Anterior cingulate cortex (tissue), 58 donors: ENCODE data around the gene DCAF8.

Experiments
- DNase-seq, 58 donors: peaks; one replicate each; lab custom pipeline; 2025; lab: John Stamatoyannopoulos, UW

The DCAF8 gene

GRCh38 chr1:160207771-160208556, 54.4 kb downstream of the DCAF8 start:
- DNase-seq: no peak

DNA sequence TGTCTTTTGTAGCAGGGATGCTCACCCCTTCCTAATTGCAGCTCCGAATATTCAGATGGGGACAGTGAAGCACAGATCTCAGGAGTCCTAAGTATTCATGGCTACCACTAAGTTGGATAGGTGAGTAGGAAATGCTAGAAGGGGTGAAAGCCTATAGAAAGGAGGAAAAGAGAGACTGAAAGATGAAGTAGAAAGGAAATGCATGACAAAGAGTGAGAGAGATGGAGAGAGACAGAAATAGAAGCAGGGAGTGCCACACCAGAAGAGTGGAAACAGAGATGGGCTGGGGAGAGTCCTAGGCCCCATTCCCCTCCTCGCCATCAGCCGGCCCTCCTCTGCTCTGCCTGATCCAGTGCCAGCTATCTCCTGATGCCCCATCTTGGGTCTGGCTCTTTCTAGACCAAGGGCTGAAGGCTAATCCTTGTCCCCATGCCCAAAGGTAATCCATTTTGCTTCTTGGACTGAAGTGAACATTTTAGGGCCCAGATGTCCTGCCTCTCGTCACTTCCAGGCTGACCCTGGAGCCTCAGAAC, 55.2 kb downstream of the DCAF8 start:
- peak in 1 of 58 donors; percentile 8 for DNase-seq

DNA sequence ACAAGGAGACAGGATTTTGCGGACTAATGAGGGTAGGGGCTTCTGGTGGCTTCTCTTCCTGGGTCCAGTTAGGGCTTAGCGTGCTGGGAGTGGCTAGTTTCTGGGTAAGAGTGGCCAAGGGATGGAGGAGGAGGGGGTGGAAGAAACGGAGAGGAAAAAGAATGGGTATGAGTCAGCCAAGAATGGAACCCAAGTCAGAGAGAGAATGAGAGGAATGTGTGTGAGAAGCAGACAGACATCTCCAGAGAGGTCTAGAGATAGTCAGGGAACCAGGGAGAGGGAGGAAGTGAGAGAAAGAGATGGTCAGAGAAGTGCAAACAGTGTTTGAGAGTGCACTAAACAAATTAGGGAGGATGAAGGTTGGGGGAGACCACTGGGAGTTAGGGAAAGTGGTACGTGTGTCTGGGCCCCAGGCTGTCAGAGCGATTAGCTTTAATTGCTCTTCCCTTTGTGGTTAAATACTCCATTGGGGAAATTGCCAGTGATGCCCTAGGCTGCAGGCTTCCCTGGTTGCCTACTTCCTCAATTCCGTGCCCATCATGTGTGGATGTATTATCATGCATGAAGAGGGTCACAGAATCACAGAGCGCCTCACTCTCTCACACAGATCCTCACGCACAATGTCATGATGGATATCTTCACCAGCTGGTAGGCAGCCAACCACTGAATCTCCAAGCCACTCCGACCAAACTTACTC, 55.8 kb downstream of the DCAF8 start:
- DNase-seq: peak in 3 of 58 donors; percentile 13 to 31 (median 15)

DNA sequence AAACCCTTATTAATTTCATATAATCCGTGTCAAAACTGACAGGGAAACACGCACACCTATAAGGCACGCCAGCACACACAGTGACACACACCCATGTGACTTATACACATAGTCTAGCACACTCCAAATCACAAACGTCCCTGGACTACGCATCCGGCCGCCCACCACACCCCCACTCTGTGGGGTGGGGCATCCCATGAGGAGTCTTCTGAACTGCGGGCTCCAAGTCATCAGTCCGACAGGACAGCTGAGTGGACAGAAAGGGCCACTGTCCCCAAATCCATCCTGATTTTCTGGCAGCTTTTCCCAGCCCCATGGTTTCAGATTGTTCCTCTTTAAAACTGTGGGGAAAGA, 56.3 kb downstream of the DCAF8 start:
- peak in 20 of 58 donors; percentile 18 to 65 (median 42) for DNase-seq

GRCh38 chr1:160205242-160206035, 56.9 kb downstream of the DCAF8 start, which contains the start of gene PEA15:
Gene PEA15, plus strand, starts transcription at chr1:160205384. Its CDS starts 6,161 bp downstream, at chr1:160211545.
- peak in 55 of 58 donors; percentile 21 to 86 (median 70) for DNase-seq

- peak in 16 of 58 donors; percentile 7 to 65 (median 35) for DNase-seq
Observed at GRCh38 chr1:160204526-160205241, 57.7 kb downstream of the DCAF8 start.

- no peak for DNase-seq
Observed at GRCh38 chr1:160200786-160201185, 61.6 kb downstream of the DCAF8 start.

- peak in 20 of 58 donors; percentile 5 to 45 (median 20) for DNase-seq
Observed at GRCh38 chr1:160197231-160197630, 65.1 kb downstream of the DCAF8 start.

- no peak for DNase-seq
Observed at GRCh38 chr1:160196143-160196542, 66.2 kb downstream of the DCAF8 start.

DNA sequence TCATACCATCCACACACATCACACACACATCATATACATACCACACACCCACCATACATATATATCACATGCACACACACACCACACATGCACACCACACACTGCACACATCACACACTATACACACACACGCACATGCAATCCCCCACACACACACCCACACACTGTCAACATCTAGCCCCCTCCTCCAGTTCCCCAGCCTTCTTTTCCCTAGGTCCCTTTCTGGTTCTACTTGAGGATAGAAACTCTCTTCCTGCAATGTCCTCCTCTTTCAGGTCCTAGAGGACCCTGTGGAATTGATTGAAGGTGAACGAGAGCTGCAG, 67.7 kb downstream of the DCAF8 start:
- DNase-seq: no peak

GRCh38 chr1:160193832-160194736, 68.3 kb downstream of the DCAF8 start:
- DNase-seq: no peak

DNA sequence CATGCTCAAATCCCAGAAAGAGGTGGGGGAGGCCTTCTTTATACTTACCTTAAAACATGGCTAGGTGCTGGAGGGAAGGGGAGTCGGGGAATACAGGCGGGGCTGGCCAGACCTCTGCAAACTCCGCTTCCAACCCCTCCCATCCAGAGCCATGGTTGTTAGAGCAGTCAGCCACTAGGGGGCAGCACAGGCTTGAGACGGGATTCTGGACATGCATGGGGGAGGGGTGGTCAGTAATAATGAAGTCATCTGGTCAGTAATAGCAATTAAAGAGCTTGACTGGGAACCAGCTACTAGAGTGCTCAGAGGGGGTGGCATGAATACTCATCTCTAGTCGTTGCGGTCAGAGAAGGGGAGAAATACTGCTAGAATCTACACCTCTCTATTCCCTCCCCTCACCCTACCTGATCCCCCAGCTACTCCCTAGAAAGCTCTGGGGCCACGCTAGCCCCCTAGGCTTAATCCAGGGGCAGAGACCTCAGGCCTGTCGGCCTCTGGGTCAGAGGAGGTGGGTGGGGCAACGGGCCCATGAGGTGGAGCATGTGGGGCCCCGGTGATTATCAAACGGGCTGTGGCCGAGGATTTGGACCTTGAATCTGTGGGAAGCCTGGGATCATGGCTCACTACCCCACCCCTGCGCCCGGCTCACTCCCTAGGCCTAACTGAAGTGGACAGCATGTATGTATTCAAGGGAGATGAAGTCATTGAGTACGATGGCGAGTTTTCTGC, 69.1 kb downstream of the DCAF8 start:
- peak in 57 of 58 donors; percentile 19 to 93 (median 75) for DNase-seq

DNA sequence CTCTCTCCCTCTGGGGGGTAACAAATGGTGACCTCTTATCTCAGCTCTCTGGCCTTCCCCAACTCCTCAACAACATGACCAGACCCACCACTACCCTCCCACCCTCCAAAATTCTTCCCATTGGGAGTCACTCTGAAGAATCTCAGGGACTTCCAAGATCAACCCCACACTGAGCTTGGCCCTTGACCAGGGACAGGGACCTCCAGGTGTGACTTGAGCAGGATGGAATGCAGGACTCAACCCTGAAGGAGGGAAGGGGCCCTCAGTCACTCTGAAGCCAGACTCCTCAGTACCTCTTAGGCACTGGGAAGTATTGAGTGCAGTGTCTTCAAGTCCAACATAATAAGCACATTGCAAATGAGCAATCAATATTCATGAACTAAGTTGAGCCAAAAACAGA, 70.1 kb downstream of the DCAF8 start:
- no peak for DNase-seq

GRCh38 chr1:160191756-160192155, 70.6 kb downstream of the DCAF8 start:
- DNase-seq: no peak

- DNase-seq: peak in 15 of 58 donors; percentile 6 to 60 (median 20)
Observed at GRCh38 chr1:160189649-160190625, 72.4 kb downstream of the DCAF8 start, which contains the start of gene CASQ1. Gene CASQ1, plus strand, starts transcription at chr1:160190575. Its CDS starts 177 bp downstream, at chr1:160190752.

GRCh38 chr1:160188341-160188740, 74.0 kb downstream of the DCAF8 start:
- DNase-seq: no peak

GRCh38 chr1:160187407-160187806, 74.9 kb downstream of the DCAF8 start:
- DNase-seq: no peak
